ENCODE data around the gene RFC3. TPM values are rescaled to one million over a fixed set of nuclear protein-coding genes. Genes with fewer than 3 reads are reported as not detected.
"Not testable (repeated sequence)": the region's sequence is repeated elsewhere in the genome, so short reads cannot be mapped to it uniquely, and the experiment has no call there.

Gene RFC3
- 1 to 10 TPM; 3.0 to 7.0 (median 5.2) TPM for polyA plus RNA-seq

GRCh38 chr13:33817901-33818706, at the start of gene RFC3:
Gene RFC3 (plus strand): TSS chr13:33818149. CDS start chr13:33818179, 30 bp downstream.
- 0 to 1% (median 0%) methylated on average over 50 of the region's 50 CpGs for WGBS, 3 donors

GRCh38 chr13:33771296-33771695, 46.7 kb upstream of the RFC3 start:
- WGBS, 3 donors, result 42 to 58% (median 50%) methylated on average over 2 of the region's 2 CpGs
- no peak overlapping the region for H3K27ac ChIP-seq (ENCODE audit: low read depth, low read length)

More at GRCh38 chr13:33817901-33818706, at the start of gene RFC3:
- no peak within 1 kb of the TSS for H3K27ac ChIP-seq (ENCODE audit: low read depth, low read length)

- WGBS, 3 donors, result 83 to 94% (median 91%) methylated on average over 5 of the region's 5 CpGs
- no peak overlapping the region for H3K27ac ChIP-seq (ENCODE audit: low read depth, low read length)
These were observed 44.0 kb upstream of the RFC3 start for GRCh38 chr13:33773790-33774462.

- 27 to 56% (median 56%) methylated on average over 2 of the region's 2 CpGs for WGBS, 3 donors
- H3K27ac ChIP-seq (ENCODE audit: low read depth, low read length), result no peak overlapping the region
These were observed 42.4 kb upstream of the RFC3 start for GRCh38 chr13:33775339-33776108.

- WGBS, 3 donors, result 13 to 39% (median 36%) methylated on average over 9 of the region's 9 CpGs
- H3K27ac ChIP-seq (ENCODE audit: low read depth, low read length), result no peak overlapping the region
These were observed 41.6 kb upstream of the RFC3 start for GRCh38 chr13:33776239-33776881.

GRCh38 chr13:33782631-33783030, 35.3 kb upstream of the RFC3 start:
- 73 to 86% (median 73%) methylated on average over 4 of the region's 4 CpGs for WGBS, 3 donors

GRCh38 chr13:33783212-33783611, 34.7 kb upstream of the RFC3 start:
- H3K27ac ChIP-seq (ENCODE audit: low read depth, low read length), result not testable (repeated sequence)

More at GRCh38 chr13:33782631-33783030, 35.3 kb upstream of the RFC3 start:
- H3K27ac ChIP-seq (ENCODE audit: low read depth, low read length), result no peak overlapping the region

GRCh38 chr13:33784738-33785137, 33.2 kb upstream of the RFC3 start:
- 91 to 98% (median 97%) methylated on average over 1 of the region's 1 CpG for WGBS, 3 donors
- H3K27ac ChIP-seq (ENCODE audit: low read depth, low read length), result no peak overlapping the region

More at GRCh38 chr13:33783212-33783611, 34.7 kb upstream of the RFC3 start:
- 44 to 71% (median 44%) methylated on average over 4 of the region's 4 CpGs for WGBS, 3 donors

- no peak overlapping the region for H3K27ac ChIP-seq (ENCODE audit: low read depth, low read length)
- 85 to 96% (median 94%) methylated on average over 1 of the region's 1 CpG for WGBS, 3 donors
These were observed 32.6 kb upstream of the RFC3 start for GRCh38 chr13:33785384-33785783.

- no peak overlapping the region for H3K27ac ChIP-seq (ENCODE audit: low read depth, low read length)
- 21 to 61% (median 28%) methylated on average over 5 to 6 of the region's 6 CpGs for WGBS, 3 donors
These were observed 30.8 kb upstream of the RFC3 start for GRCh38 chr13:33787051-33787591.

GRCh38 chr13:33789066-33789606, 28.8 kb upstream of the RFC3 start:
- H3K27ac ChIP-seq (ENCODE audit: low read depth, low read length), result no peak overlapping the region
- 87 to 97% (median 90%) methylated on average over 1 of the region's 1 CpG for WGBS, 3 donors

- WGBS, 3 donors, result 52 to 68% (median 54%) methylated on average over 4 of the region's 4 CpGs
- H3K27ac ChIP-seq (ENCODE audit: low read depth, low read length), result no peak overlapping the region
These were observed 28.2 kb upstream of the RFC3 start for GRCh38 chr13:33789739-33790138.

- no peak overlapping the region for H3K27ac ChIP-seq (ENCODE audit: low read depth, low read length)
These were observed 24.2 kb upstream of the RFC3 start for GRCh38 chr13:33793726-33794125.

GRCh38 chr13:33794576-33794975, 23.4 kb upstream of the RFC3 start:
- WGBS, 3 donors, result 62 to 86% (median 62%) methylated on average over 4 of the region's 4 CpGs
- H3K27ac ChIP-seq (ENCODE audit: low read depth, low read length), result no peak overlapping the region

- WGBS, 3 donors, result 73 to 89% (median 75%) methylated on average over 4 of the region's 4 CpGs
- no peak overlapping the region for H3K27ac ChIP-seq (ENCODE audit: low read depth, low read length)
These were observed 21.9 kb upstream of the RFC3 start for GRCh38 chr13:33796095-33796494.

GRCh38 chr13:33797622-33798021, 20.3 kb upstream of the RFC3 start:
- no peak overlapping the region for H3K27ac ChIP-seq (ENCODE audit: low read depth, low read length)
- WGBS, 3 donors, result 28 to 33% (median 30%) methylated on average over 7 of the region's 7 CpGs

GRCh38 chr13:33798023-33798422, 19.9 kb upstream of the RFC3 start:
- 45 to 69% (median 49%) methylated on average over 3 of the region's 3 CpGs for WGBS, 3 donors
- H3K27ac ChIP-seq (ENCODE audit: low read depth, low read length), result no peak overlapping the region
